H9 (cell line): ENCODE measurements around the gene ERO1A. TPM values are rescaled to one million over a fixed set of nuclear protein-coding genes. Genes with fewer than 3 reads are reported as not detected.
A peak's percentile ranks its signal among the peaks of the same experiment; 100 is the strongest.

Experiments
- DNase-seq: peaks from one replicate; pipeline ENCODE4 v3.0.0-alpha.2; 2017
- H2AFZ ChIP-seq: one replicate; pipeline ENCODE4 v1.6.1; 2013; ENCODE audit warnings: mild to moderate bottlenecking, low read length, control low read depth, moderate library complexity
- H2AK5ac ChIP-seq: 2 replicates; pipeline ENCODE4 v1.6.1; 2013; ENCODE audit warnings: low read length, control low read depth, mixed read lengths; ENCODE audit not compliant: insufficient read length
- H2BK120ac ChIP-seq: one replicate; pipeline ENCODE4 v1.6.1; 2013; ENCODE audit warnings: low read depth, mild to moderate bottlenecking, low read length, control low read depth, inconsistent platforms; ENCODE audit not compliant: poor library complexity, severe bottlenecking
- H2BK12ac ChIP-seq: 2 replicates; pipeline ENCODE4 v1.6.1; 2013; ENCODE audit warnings: low read length, control low read depth, mixed read lengths, low read depth; ENCODE audit not compliant: insufficient read length
- H2BK15ac ChIP-seq: 2 replicates; pipeline ENCODE4 v1.6.1; 2013; ENCODE audit warnings: low read depth, low read length, control low read depth
- H2BK20ac ChIP-seq: one replicate; pipeline ENCODE4 v1.6.1; 2013; ENCODE audit warnings: low read depth, mild to moderate bottlenecking, low read length, control low read depth, inconsistent platforms; ENCODE audit not compliant: poor library complexity, severe bottlenecking
- H2BK5ac ChIP-seq: 2 replicates; pipeline ENCODE4 v1.6.1; 2013; ENCODE audit warnings: low read length, control low read depth, mixed read lengths; ENCODE audit not compliant: insufficient read length
- H3K14ac ChIP-seq: 2 replicates; pipeline ENCODE4 v1.6.1; 2013; ENCODE audit warnings: low read length, control low read depth; ENCODE audit not compliant: insufficient read depth
- H3K18ac ChIP-seq: 2 replicates; pipeline ENCODE4 v1.6.1; 2013; ENCODE audit warnings: low read depth, mild to moderate bottlenecking, mixed read lengths, low read length, control low read depth; ENCODE audit not compliant: insufficient read length
- H3K23ac ChIP-seq: 2 replicates; pipeline ENCODE4 v1.6.1; 2013; ENCODE audit warnings: low read length, control low read depth, mixed read lengths, low read depth; ENCODE audit not compliant: insufficient read length
- H3K23me2 ChIP-seq: 2 replicates; pipeline ENCODE4 v1.6.1; 2013; ENCODE audit warnings: low read depth, mild to moderate bottlenecking, mixed read lengths, low read length, control low read depth; ENCODE audit not compliant: insufficient read length, poor library complexity, severe bottlenecking
- H3K27ac ChIP-seq: 2 replicates; pipeline ENCODE4 v1.5.1; 2013; ENCODE audit warnings: low read length, control low read depth, mixed read lengths, low read depth; ENCODE audit not compliant: insufficient read length
- H3K27me3 ChIP-seq: 2 replicates; pipeline ENCODE4 v1.6.1; 2013; ENCODE audit warnings: low read length, control low read depth, inconsistent platforms; ENCODE audit not compliant: insufficient read depth
- H3K4ac ChIP-seq: 2 replicates; pipeline ENCODE4 v1.6.1; 2013; ENCODE audit warnings: low read depth, mild to moderate bottlenecking, control low read depth, inconsistent platforms, low read length, moderate library complexity
- H3K4me1 ChIP-seq: 2 replicates; pipeline ENCODE4 v1.6.1; 2013; ENCODE audit warnings: low read length, control low read depth, inconsistent platforms; ENCODE audit not compliant: insufficient read depth
- H3K4me2 ChIP-seq: 2 replicates; pipeline ENCODE4 v1.6.1; 2013; ENCODE audit warnings: low read length, control low read depth, mixed read lengths; ENCODE audit not compliant: insufficient read length, insufficient read depth
- H3K56ac ChIP-seq: 2 replicates; pipeline ENCODE4 v1.6.1; 2013; ENCODE audit warnings: low read depth, mild to moderate bottlenecking, mixed read lengths, low read length, control low read depth; ENCODE audit not compliant: insufficient read length
- H3K79me1 ChIP-seq: 2 replicates; pipeline ENCODE4 v1.6.1; 2013; ENCODE audit warnings: low read depth, mild to moderate bottlenecking, moderate library complexity, low read length, control low read depth, inconsistent platforms; ENCODE audit not compliant: insufficient read depth, poor library complexity, severe bottlenecking
- H3K79me2 ChIP-seq: 2 replicates; pipeline ENCODE4 v1.6.1; 2013; ENCODE audit warnings: low read length, control low read depth, inconsistent platforms; ENCODE audit not compliant: insufficient read depth
- H3K9ac ChIP-seq: 2 replicates; pipeline ENCODE4 v1.6.1; 2013; ENCODE audit warnings: low read length, control low read depth, mixed read lengths; ENCODE audit not compliant: insufficient read length; ENCODE audit errors: extremely low read depth
- H3K9me3 ChIP-seq: one replicate; pipeline ENCODE4 v1.6.1; 2013; ENCODE audit warnings: low read depth, low read length, inconsistent platforms; ENCODE audit not compliant: control insufficient read depth
- H3T11ph ChIP-seq: one replicate; pipeline ENCODE4 v1.6.1; 2013; ENCODE audit warnings: mild to moderate bottlenecking, low read length, control low read depth, inconsistent platforms
- H4K20me1 ChIP-seq: one replicate; pipeline ENCODE4 v1.6.1; 2013; ENCODE audit not compliant: control insufficient read depth, insufficient read length, insufficient read depth
- H4K5ac ChIP-seq: 2 replicates; pipeline ENCODE4 v1.6.1; 2013; ENCODE audit warnings: low read depth, mild to moderate bottlenecking, mixed read lengths, low read length, control low read depth; ENCODE audit not compliant: insufficient read length
- H4K8ac ChIP-seq: replicated peaks from 2 replicates; pipeline ENCODE4 v1.6.1; 2013; ENCODE audit warnings: low read length, control low read depth, mixed read lengths, low read depth; ENCODE audit not compliant: insufficient read length
- H4K91ac ChIP-seq: 2 replicates; pipeline ENCODE4 v1.6.1; 2013; ENCODE audit warnings: low read depth, mild to moderate bottlenecking, moderate library complexity, mixed read lengths, low read length, control low read depth; ENCODE audit not compliant: insufficient read length
- H3K27ac Mint-ChIP-seq, 3 experiments: 2 replicates in 2 of 3; 3 replicates in 1 of 3; pipeline ENCODE4 v1.8.0; 2020 to 2021; ENCODE audit warnings: mixed read lengths in 3 of 3, mild to moderate bottlenecking in 1 of 3, moderate library complexity in 1 of 3
- H3K27me3 Mint-ChIP-seq: 2 replicates; pipeline ENCODE4 v1.8.0; 2021; ENCODE audit warnings: low read depth, mild to moderate bottlenecking, moderate library complexity, mixed read lengths
- H3K36me3 Mint-ChIP-seq, 3 experiments: 2 replicates in 2 of 3; 3 replicates in 1 of 3; pipeline ENCODE4 v1.8.0; 2020 to 2021; ENCODE audit warnings: low read depth in 3 of 3, mixed read lengths in 3 of 3; ENCODE audit not compliant: insufficient read depth in 1 of 3
- H3K4me1 Mint-ChIP-seq, 2 experiments: 2 replicates each; pipeline ENCODE4 v1.8.0; 2020; ENCODE audit warnings: mixed read lengths in 2 of 2
- H3K4me3 Mint-ChIP-seq, 2 experiments: 2 replicates in 1 of 2; 3 replicates in 1 of 2; pipeline ENCODE4 v1.8.0; 2020 to 2021; ENCODE audit warnings: mild to moderate bottlenecking in 2 of 2, mixed read lengths in 2 of 2, moderate library complexity in 1 of 2
- H3K9me3 Mint-ChIP-seq, 2 experiments: 2 replicates in 1 of 2; 3 replicates in 1 of 2; pipeline ENCODE4 v1.8.0; 2020; ENCODE audit warnings: mild to moderate bottlenecking in 2 of 2, mixed read lengths in 2 of 2, moderate library complexity in 1 of 2
- WGBS: extraction: QIAGEN DNeasy Blood & Tissue Kit; methylation state at CpG from one replicate; pipeline ENCODE4 v1.1.7; 2013; ENCODE audit warnings: missing lambda C conversion rate, low lambda C conversion rate, mixed read lengths; ENCODE audit not compliant: insufficient read length; ENCODE audit errors: extremely low coverage; 5-methylcytosine and 5-hydroxymethylcytosine counted together
- total RNA-seq: library from RNA; stranded (reverse); gene quantifications from 2 replicates; pipeline ENCODE4 v1.2.1, GENCODE V29; 2021
- TF ChIP-seq, protein P1 (sequence below): fragments of 200-600 bp; sonication (generic); conservative IDR thresholded peaks from 3 replicates; pipeline ENCODE4 v1.8.0; 2021; ENCODE audit warnings: antibody characterized with exemption, mild to moderate bottlenecking

ERO1A gene
- total RNA-seq, 1 experiment from 2014 or later = 37.1 TPM

DNA sequence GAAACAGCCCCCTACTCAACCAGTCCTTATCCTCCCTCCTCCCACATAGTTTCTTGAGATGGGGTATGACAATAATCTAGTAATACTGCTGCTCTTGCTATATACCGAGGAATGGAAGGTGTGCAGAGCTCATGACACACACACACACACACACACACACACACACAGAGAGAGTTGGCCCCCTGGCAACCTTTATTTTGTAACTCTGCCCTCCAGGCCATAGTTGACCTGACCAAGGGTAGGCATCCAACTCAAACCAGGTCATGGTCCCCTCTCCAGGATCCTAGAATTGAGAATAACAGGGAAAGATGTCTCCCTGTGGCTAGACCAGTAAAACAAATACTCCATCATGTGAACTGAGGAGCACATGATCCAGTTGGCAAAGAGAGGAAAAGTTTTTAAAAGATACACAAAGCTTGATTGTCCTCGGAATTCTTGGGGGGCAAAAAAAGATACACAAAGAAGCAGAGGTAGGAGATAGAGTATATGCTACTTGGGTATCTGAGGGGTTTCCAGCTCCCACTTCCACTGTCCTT is 11.3 kb downstream of the ERO1A start:
- peaks cover 2% of the 10 kb centered on the region; the same call in 1 of the 2 replicates for H3K4me1 ChIP-seq
- H3K27ac Mint-ChIP-seq = peak overlapping the region in 1 of 3 experiments; percentile 10; a peak in 1 of 7 replicates

More for the DNA sequence above, 11.3 kb downstream of the ERO1A start:
- H4K5ac ChIP-seq = no peak overlapping the region
- H2AK5ac ChIP-seq = no peak overlapping the region
- H3K27ac ChIP-seq = no peak overlapping the region
- H3K9me3 Mint-ChIP-seq = no peaks in the 10 kb centered on the region
- no peaks in the 10 kb centered on the region; the same call in 1 of the 2 replicates for H3K79me2 ChIP-seq
- peak overlapping the region; percentile 91 for H2BK20ac ChIP-seq
- peaks cover 0 to 2% (median 0%) of the 10 kb centered on the region in 3 experiments; a peak in 2 of 7 replicates for H3K36me3 Mint-ChIP-seq
- no peak overlapping the region for H3K18ac ChIP-seq
- no peak overlapping the region for H2BK5ac ChIP-seq
- TF ChIP-seq, protein P1, sequence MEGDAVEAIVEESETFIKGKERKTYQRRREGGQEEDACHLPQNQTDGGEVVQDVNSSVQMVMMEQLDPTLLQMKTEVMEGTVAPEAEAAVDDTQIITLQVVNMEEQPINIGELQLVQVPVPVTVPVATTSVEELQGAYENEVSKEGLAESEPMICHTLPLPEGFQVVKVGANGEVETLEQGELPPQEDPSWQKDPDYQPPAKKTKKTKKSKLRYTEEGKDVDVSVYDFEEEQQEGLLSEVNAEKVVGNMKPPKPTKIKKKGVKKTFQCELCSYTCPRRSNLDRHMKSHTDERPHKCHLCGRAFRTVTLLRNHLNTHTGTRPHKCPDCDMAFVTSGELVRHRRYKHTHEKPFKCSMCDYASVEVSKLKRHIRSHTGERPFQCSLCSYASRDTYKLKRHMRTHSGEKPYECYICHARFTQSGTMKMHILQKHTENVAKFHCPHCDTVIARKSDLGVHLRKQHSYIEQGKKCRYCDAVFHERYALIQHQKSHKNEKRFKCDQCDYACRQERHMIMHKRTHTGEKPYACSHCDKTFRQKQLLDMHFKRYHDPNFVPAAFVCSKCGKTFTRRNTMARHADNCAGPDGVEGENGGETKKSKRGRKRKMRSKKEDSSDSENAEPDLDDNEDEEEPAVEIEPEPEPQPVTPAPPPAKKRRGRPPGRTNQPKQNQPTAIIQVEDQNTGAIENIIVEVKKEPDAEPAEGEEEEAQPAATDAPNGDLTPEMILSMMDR = no peak
- WGBS = no CpG with 5 or more reads among the region's 2 CpGs
- H3T11ph ChIP-seq = no peak overlapping the region
- H3K14ac ChIP-seq = no peak overlapping the region
- H3K27me3 ChIP-seq = no peaks in the 10 kb centered on the region
- H3K23me2 ChIP-seq = no peaks in the 10 kb centered on the region
- H2BK15ac ChIP-seq = no peak overlapping the region
- H3K79me1 ChIP-seq = no peaks in the 10 kb centered on the region
- peaks cover 20 to 21% of the 10 kb centered on the region in 2 experiments for H3K4me1 Mint-ChIP-seq
- H3K4me3 Mint-ChIP-seq = no peak overlapping the region
- no peak overlapping the region for H3K4me2 ChIP-seq
- no peak overlapping the region for H4K91ac ChIP-seq
- no peak overlapping the region for H3K23ac ChIP-seq
- no peak overlapping the region for H2AFZ ChIP-seq
- H3K9me3 ChIP-seq = no peaks in the 10 kb centered on the region
- no peaks in the 10 kb centered on the region for H3K27me3 Mint-ChIP-seq
- H4K8ac ChIP-seq = no peak overlapping the region
- no peak for DNase-seq
- H2BK120ac ChIP-seq = no peak overlapping the region
- no peak overlapping the region for H3K9ac ChIP-seq
- H2BK12ac ChIP-seq = no peak overlapping the region
- no peak overlapping the region for H3K4ac ChIP-seq
- no peaks in the 10 kb centered on the region for H4K20me1 ChIP-seq
- no peak overlapping the region for H3K56ac ChIP-seq
